Measurements from ENCODE around the gene MFGE8.

DNA sequence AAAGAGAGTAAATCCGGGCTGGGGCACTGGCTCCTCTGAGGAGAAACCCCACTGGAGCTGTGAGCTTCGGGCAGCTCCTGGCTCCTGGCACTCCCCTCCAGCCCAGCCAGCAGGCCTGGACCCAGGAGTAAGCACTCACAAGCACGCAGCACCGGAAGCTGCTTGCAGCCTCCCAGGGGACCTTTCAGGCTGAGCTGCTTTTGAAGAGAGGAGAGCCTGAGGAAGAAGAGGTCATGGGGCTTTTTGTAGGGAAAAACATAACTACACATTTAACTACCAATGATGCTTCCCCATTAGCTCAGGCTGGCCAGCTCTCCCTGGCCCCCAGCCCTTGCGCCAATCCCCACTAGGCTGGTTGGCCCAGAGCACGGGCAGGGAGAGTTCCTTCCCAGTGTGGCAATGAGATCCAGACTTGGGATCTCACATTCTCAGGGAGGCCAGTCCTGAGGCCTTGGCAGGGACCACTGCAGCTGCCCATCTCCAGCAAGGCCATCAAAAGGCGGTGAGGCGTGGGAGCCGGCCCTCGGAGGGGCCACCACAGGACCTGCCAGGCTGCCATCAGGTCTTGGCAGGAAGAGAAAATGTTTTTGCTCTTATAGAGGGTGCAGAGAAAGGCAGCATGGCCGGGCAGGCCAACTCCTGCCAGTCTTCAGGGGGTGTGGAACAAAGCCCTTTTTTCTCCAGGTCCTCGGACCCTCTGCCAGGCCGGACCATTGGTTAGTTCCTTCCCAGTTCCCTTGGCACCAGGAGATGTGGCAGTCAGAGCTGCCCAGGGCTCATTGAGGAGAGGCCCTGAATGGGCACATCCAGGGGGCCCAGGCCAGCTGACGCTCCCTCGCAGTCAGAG is 41.5 kb upstream of the MFGE8 start:
- TF ChIP-seq, protein P1, sequence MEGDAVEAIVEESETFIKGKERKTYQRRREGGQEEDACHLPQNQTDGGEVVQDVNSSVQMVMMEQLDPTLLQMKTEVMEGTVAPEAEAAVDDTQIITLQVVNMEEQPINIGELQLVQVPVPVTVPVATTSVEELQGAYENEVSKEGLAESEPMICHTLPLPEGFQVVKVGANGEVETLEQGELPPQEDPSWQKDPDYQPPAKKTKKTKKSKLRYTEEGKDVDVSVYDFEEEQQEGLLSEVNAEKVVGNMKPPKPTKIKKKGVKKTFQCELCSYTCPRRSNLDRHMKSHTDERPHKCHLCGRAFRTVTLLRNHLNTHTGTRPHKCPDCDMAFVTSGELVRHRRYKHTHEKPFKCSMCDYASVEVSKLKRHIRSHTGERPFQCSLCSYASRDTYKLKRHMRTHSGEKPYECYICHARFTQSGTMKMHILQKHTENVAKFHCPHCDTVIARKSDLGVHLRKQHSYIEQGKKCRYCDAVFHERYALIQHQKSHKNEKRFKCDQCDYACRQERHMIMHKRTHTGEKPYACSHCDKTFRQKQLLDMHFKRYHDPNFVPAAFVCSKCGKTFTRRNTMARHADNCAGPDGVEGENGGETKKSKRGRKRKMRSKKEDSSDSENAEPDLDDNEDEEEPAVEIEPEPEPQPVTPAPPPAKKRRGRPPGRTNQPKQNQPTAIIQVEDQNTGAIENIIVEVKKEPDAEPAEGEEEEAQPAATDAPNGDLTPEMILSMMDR (IDR thresholded peaks at IDR 0.05): no peak
- no peak for TF ChIP-seq EP300 (IDR thresholded peaks at IDR 0.05)
